MM.1S (cell line): Measurements from ENCODE around the gene MINDY3.

Experiments used
- DNase-seq: peaks from one replicate; pipeline ENCODE4 v3.0.0-alpha.2; 2015
- H2AFZ ChIP-seq: fragments of 300-600 bp; sonication (generic); 2 replicates; pipeline ENCODE4 v1.6.0; 2016; ENCODE audit warnings: antibody characterized with exemption, low read length
- H3F3A ChIP-seq: fragments of 300-600 bp; sonication (generic); 2 replicates; pipeline ENCODE4 v1.6.1; 2016; ENCODE audit warnings: mild to moderate bottlenecking, antibody characterized with exemption, low read length, moderate library complexity, mixed read lengths; ENCODE audit not compliant: insufficient read depth
- H3K27ac ChIP-seq: fragments of 300-600 bp; sonication (generic); 2 replicates; pipeline ENCODE4 v1.5.1; 2016; ENCODE audit warnings: mild to moderate bottlenecking, low read length
- H3K27me3 ChIP-seq: fragments of 300-600 bp; sonication (generic); replicated peaks from 2 replicates; pipeline ENCODE4 v1.6.0; 2016; ENCODE audit warnings: low read length; ENCODE audit not compliant: insufficient read depth
- H3K36me3 ChIP-seq: fragments of 300-600 bp; sonication (generic); replicated peaks from 2 replicates; pipeline ENCODE4 v1.6.1; 2016; ENCODE audit warnings: mild to moderate bottlenecking, low read length, mixed read lengths; ENCODE audit not compliant: insufficient read depth
- H3K4me1 ChIP-seq: fragments of 300-600 bp; sonication (generic); 2 replicates; pipeline ENCODE4 v1.6.1; 2016; ENCODE audit warnings: low read length, mixed read lengths
- H3K4me2 ChIP-seq: fragments of 300-600 bp; sonication (generic); 2 replicates; pipeline ENCODE4 v1.6.0; 2016; ENCODE audit warnings: low read depth, low read length
- H3K4me3 ChIP-seq: fragments of 300-600 bp; sonication (generic); 2 replicates; pipeline ENCODE4 v1.5.1; 2016; ENCODE audit warnings: low read length, mixed read lengths
- H3K79me2 ChIP-seq: fragments of 300-600 bp; sonication (generic); 2 replicates; pipeline ENCODE4 v1.6.1; 2016; ENCODE audit warnings: mixed run types, low read length, mixed read lengths
- H3K9ac ChIP-seq: fragments of 300-600 bp; sonication (generic); 2 replicates; pipeline ENCODE4 v1.6.1; 2016; ENCODE audit warnings: low read length, mixed read lengths
- H3K9me2 ChIP-seq: fragments of 300-600 bp; sonication (generic); replicated peaks from 2 replicates; pipeline ENCODE4 v1.6.1; 2016; ENCODE audit warnings: mild to moderate bottlenecking, low read length, mixed read lengths; ENCODE audit not compliant: insufficient read depth
- H3K9me3 ChIP-seq: fragments of 300-600 bp; sonication (generic); replicated peaks from 2 replicates; pipeline ENCODE4 v1.6.1; 2016; ENCODE audit warnings: mild to moderate bottlenecking, low read length, mixed read lengths; ENCODE audit not compliant: insufficient read depth
- H4K20me1 ChIP-seq: fragments of 300-600 bp; sonication (generic); 2 replicates; pipeline ENCODE4 v1.6.1; 2016; ENCODE audit warnings: mild to moderate bottlenecking, low read length, moderate library complexity, mixed read lengths; ENCODE audit not compliant: insufficient read depth
- EZH2 ChIP-seq: fragments of 300-600 bp; sonication (generic); optimal IDR thresholded peaks from 2 replicates; pipeline ENCODE3; 2017; ENCODE audit warnings: low read depth, mild to moderate bottlenecking, antibody characterized with exemption, low read length, mixed read lengths
- EZH2phosphoT487 ChIP-seq: fragments of 300-600 bp; sonication (generic); IDR thresholded peaks from 2 replicates; pipeline ENCODE4 v1.6.1; 2018; ENCODE audit warnings: antibody characterized with exemption, low read length
- TF ChIP-seq, protein P1 (sequence below): fragments of 300-600 bp; sonication (generic); IDR thresholded peaks from 2 replicates; pipeline ENCODE4 v1.5.1; 2016; ENCODE audit warnings: antibody characterized with exemption, low read length, mixed read lengths

Gene MINDY3

DNA sequence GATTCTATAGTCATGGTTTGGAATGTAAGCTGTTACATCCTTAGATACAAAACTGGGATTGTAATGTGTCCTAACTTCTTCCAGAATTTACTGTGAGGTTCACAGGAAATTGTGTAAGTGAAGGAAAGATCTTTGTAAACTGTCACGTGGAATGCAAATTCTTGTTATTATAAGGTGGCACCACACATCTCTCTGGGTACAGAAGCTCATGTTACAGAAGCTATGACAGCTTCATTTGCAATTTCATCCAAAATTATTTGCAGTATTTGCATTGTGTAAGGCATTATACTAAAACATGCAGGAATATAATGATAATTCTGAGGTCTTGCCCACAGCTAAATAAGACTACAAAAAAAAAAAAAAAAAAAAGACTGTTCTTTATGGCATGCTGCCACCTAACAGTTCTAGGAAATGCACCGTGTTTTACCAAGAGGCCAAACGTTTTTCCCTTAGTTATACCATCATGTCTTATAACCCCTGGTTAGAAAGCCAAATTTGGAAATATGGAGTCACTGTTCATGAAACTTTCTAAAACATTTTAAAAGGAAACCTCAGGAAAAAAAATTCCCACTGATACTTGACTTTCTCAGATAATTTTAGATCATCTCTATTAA lies 17.6 kb downstream of the MINDY3 start:
- Histone ChIP-seq H3K4me3 (no peak overlapping the region), H3K4me1 (0 out of 2 replicates have a peak, but pooled peaks cover 8% of the 10 kb centered on the region), H3K9me3 (no peaks in the 10 kb centered on the region), H4K20me1 (no peaks in the 10 kb centered on the region), H3F3A (no peaks in the 10 kb centered on the region), H2AFZ (no peak overlapping the region), H3K27me3 (no peaks in the 10 kb centered on the region), H3K36me3 (no peaks in the 10 kb centered on the region; the same call in 1 of the 2 replicates), H3K27ac (no peak overlapping the region), H3K9ac (no peak overlapping the region), H3K9me2 (no peaks in the 10 kb centered on the region), H3K79me2 (peaks cover 26% of the 10 kb centered on the region), H3K4me2 (no peak overlapping the region)
- TF ChIP-seq EZH2phosphoT487 (no peak), EZH2 (no peak)
- TF ChIP-seq, protein P1, sequence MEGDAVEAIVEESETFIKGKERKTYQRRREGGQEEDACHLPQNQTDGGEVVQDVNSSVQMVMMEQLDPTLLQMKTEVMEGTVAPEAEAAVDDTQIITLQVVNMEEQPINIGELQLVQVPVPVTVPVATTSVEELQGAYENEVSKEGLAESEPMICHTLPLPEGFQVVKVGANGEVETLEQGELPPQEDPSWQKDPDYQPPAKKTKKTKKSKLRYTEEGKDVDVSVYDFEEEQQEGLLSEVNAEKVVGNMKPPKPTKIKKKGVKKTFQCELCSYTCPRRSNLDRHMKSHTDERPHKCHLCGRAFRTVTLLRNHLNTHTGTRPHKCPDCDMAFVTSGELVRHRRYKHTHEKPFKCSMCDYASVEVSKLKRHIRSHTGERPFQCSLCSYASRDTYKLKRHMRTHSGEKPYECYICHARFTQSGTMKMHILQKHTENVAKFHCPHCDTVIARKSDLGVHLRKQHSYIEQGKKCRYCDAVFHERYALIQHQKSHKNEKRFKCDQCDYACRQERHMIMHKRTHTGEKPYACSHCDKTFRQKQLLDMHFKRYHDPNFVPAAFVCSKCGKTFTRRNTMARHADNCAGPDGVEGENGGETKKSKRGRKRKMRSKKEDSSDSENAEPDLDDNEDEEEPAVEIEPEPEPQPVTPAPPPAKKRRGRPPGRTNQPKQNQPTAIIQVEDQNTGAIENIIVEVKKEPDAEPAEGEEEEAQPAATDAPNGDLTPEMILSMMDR = no peak
- DNase-seq = no peak

DNA sequence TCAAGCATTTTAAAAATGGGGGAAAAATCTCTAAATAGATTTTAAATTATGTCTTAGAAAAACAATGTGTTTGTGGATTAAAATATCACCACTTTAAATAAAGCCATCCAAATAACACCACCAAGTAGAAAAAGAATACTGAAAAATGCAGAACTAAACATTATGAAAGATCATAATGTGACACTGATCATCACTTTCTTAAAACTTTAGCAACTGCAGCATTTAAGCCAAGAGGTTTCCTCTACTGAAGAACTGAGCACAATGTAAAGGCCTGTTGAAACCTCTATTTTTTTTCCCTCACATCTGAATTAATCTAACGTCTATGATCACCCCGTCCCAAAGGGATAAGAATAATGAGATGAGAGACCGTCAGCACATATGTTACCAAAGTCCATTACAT lies 18.6 kb downstream of the MINDY3 start:
- peaks cover 17% of the 10 kb centered on the region for H3K79me2 ChIP-seq
- H3K27me3 ChIP-seq = no peaks in the 10 kb centered on the region
- no peak overlapping the region for H2AFZ ChIP-seq
- TF ChIP-seq, protein P1 = no peak
- TF ChIP-seq EZH2 (no peak), EZH2phosphoT487 (no peak)
- no peaks in the 10 kb centered on the region for H3K9me3 ChIP-seq
- 0 out of 2 replicates have a peak, but pooled peaks cover 8% of the 10 kb centered on the region for H3K4me1 ChIP-seq
- H3K9me2 ChIP-seq = no peaks in the 10 kb centered on the region
- no peaks in the 10 kb centered on the region for H4K20me1 ChIP-seq
- no peak overlapping the region for H3K4me3 ChIP-seq
- H3K27ac ChIP-seq = no peak overlapping the region
- no peak overlapping the region for H3K9ac ChIP-seq
- H3K36me3 ChIP-seq = no peaks in the 10 kb centered on the region
- H3F3A ChIP-seq = no peaks in the 10 kb centered on the region
- DNase-seq = no peak
- no peak overlapping the region for H3K4me2 ChIP-seq

DNA sequence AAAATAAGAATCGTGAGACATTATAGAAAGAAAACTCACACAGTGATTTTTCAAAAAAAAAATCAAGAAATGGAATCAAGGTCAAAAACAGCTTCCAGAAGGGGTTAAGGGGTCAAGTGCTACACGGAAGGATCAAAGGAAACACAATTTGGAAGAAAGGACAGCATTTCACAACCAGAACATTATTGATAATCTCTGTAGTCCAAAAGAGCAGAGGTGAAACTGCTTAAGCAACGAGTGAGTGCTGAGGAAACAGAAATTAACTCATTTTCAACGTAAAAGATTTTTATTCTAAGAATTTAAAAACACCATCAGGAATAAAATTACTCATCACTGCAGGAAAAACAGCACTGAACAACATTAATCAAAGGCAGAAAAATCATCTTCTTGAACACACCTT lies 23.5 kb downstream of the MINDY3 start:
- no peak overlapping the region for H3K9ac ChIP-seq
- H3K4me1 ChIP-seq = 0 out of 2 replicates have a peak, but pooled peaks cover 6% of the 10 kb centered on the region
- H3K4me2 ChIP-seq = no peak overlapping the region
- TF ChIP-seq EZH2phosphoT487 (no peak), EZH2 (no peak)
- TF ChIP-seq, protein P1 = no peak
- H3K4me3 ChIP-seq = no peak overlapping the region
- H3K27ac ChIP-seq = no peak overlapping the region
- 0 out of 2 replicates have a peak, but pooled peaks cover 7% of the 10 kb centered on the region for H3K79me2 ChIP-seq
- no peaks in the 10 kb centered on the region for H3F3A ChIP-seq
- no peaks in the 10 kb centered on the region for H4K20me1 ChIP-seq
- no peaks in the 10 kb centered on the region for H3K36me3 ChIP-seq
- no peak for DNase-seq
- H3K9me2 ChIP-seq = no peaks in the 10 kb centered on the region
- no peaks in the 10 kb centered on the region for H3K9me3 ChIP-seq
- H3K27me3 ChIP-seq = no peaks in the 10 kb centered on the region
- no peak overlapping the region for H2AFZ ChIP-seq
